HG03442 (cell line): ENCODE measurements around the gene ONECUT3.

Experiments
- ATAC-seq: cut with Tn5 transposase; IDR thresholded peaks from one replicate; pipeline ENCODE4 v1.9.1; 2021; ENCODE audit warnings: mild to moderate bottlenecking, moderate library complexity; ENCODE audit not compliant: unreplicated experiment

ONECUT3 gene

DNA sequence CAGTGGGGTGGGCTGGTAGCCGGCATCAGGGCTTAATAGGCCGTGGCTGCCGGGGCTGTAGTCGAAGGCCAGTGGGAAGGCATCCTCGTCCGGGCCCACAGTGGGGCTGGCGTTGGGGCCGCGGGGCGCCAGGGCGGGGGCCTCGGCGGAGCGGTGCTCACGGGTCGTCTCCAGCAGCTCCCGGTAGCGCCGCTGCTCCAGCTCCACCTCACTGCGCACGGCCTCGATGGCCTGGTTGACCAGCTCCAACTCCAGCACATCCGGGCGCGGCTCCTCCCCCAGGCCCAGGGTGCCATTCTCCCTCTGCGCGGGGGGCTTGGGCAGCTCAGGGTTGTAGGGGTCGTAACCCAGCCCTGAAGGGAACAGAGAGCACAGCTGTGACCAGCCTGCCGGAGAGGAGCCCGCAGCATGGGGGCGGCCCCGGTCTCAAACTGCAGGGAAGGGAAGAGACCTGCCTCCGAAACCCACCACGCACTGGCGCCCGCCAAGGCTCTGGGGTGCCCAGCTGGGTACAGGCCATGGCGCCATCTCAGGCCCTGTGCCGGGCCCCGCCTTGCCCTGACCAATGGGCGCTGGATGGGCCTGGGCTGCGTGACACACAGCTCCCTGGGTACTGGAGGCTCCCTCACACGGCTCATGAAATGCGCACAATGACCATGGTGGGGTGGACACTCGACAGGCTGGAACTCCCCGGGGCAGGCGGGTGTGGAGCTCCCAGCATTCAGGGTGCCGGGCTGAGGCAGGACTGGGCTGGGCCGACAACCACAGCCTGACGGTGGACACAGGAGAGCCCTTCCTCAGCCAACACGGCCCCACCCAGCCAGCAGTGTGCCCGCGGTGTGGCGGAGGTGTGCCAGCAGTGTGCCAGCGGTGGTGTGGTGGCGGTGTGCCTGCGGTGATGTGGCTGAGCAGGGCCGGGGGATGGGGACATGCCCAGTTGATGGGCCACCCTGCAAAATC lies 75.3 kb downstream of the ONECUT3 start:
- ATAC-seq = no peak

DNA sequence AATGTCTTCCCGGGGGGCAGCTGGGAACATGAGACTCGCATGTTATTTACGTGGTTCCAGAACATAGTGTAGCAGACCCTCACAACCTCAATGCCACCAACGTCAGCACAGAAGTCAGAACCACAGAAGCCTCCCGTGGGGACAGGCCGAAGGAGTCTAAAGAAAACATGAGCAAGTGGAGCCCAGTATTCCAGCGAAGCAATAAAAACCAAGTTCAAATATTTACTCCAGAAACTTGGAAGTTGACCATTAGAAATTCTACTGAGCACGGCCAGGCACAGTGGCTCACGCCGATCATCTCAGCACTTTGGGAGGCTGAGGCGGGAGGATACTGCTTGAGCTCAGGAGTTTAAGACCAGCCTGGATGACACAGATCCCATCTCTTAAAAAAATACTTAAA lies 76.7 kb downstream of the ONECUT3 start:
- no peak for ATAC-seq

DNA sequence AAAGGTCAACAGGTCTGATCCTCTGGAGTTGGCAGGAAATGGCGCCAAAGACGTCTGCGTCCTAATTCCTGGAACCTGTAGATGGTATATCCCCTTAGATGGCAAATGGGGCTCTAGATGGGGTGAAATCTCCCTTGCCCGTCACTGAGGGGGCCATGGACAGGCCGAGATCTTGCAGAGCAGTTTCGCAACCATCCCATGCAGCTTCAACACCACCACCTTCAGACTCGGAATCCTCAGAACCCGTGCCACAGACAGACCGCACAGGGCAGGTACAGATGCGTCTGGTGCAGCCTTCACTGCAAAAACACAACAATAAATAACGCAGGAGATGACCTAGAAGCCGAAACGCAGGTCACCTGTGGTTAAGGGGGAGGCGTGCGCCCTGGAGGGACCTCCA lies 77.3 kb downstream of the ONECUT3 start:
- ATAC-seq = no peak
